IMR-90 (cell line): Measurements from ENCODE around the gene PMS2. TPM values are rescaled to one million over a fixed set of nuclear protein-coding genes. Genes with fewer than 3 reads are reported as not detected.

Experiments used
- ATAC-seq: fragments of 200-7000 bp; cut with Tn5 transposase; 2 replicates; pipeline ENCODE4 v1.9.1; 2020; ENCODE audit warnings: low read depth, mild to moderate bottlenecking, moderate library complexity
- BruUV-seq: library from RNA; stranded (reverse); fragments of 400-500 nt; replicated peaks from 2 replicates; lab custom pipeline; 2021; lab: Mats Ljungman, UMichigan
- CTCF ChIA-PET: fragments of 300-600 bp; formaldehyde crosslinking; extraction: SDS; loops from one replicate; lab custom pipeline; 2021; ENCODE audit warnings: antibody characterized with exemption; lab: Yijun Ruan, JAX
- POLR2A ChIA-PET: fragments of 300-600 bp; sonication (Branson Sonifier 250); formaldehyde crosslinking; loops from one replicate; lab custom pipeline; 2022; ENCODE audit warnings: antibody characterized with exemption; ENCODE audit not compliant: unreplicated experiment; lab: Charles Lee
- DNase-seq: peaks from one replicate; pipeline ENCODE4 v3.0.0; 2013
- H2AFZ ChIP-seq: replicated peaks from 2 replicates; pipeline ENCODE3; 2013; ENCODE audit warnings: low read length, mild to moderate bottlenecking; ENCODE audit not compliant: poor library complexity
- H2AK5ac ChIP-seq: 2 replicates; pipeline ENCODE4 v1.6.1; 2013; ENCODE audit warnings: low read depth, low read length, inconsistent platforms
- H2AK9ac ChIP-seq: replicated peaks from 2 replicates; pipeline ENCODE3; 2013; ENCODE audit warnings: mild to moderate bottlenecking, low read depth, low read length, moderate library complexity; ENCODE audit not compliant: poor library complexity
- H2BK120ac ChIP-seq: 2 replicates; pipeline ENCODE4 v1.6.1; 2013; ENCODE audit warnings: low read depth, low read length, inconsistent platforms
- H2BK15ac ChIP-seq: 3 replicates; pipeline ENCODE4 v1.6.1; 2013; ENCODE audit warnings: low read depth, low read length, inconsistent platforms
- H2BK20ac ChIP-seq: 2 replicates; pipeline ENCODE4 v1.6.1; 2013; ENCODE audit warnings: low read depth, mild to moderate bottlenecking, inconsistent platforms, low read length, moderate library complexity
- H2BK5ac ChIP-seq: 2 replicates; pipeline ENCODE4 v1.6.1; 2013; ENCODE audit warnings: mild to moderate bottlenecking, low read depth, low read length, inconsistent platforms; ENCODE audit not compliant: poor library complexity, severe bottlenecking
- H3K14ac ChIP-seq: replicated peaks from 2 replicates; pipeline ENCODE4 v1.6.1; 2013; ENCODE audit warnings: low read depth, low read length, inconsistent platforms
- H3K18ac ChIP-seq: 2 replicates; pipeline ENCODE4 v1.6.1; 2013; ENCODE audit warnings: low read depth, low read length, control low read depth
- H3K23ac ChIP-seq: 2 replicates; pipeline ENCODE4 v1.6.1; 2013; ENCODE audit warnings: low read depth, low read length, inconsistent platforms
- H3K27ac ChIP-seq: 2 replicates; pipeline ENCODE4 v1.5.1; 2013; ENCODE audit warnings: mild to moderate bottlenecking, control low read depth, low read length; ENCODE audit not compliant: insufficient read depth
- H3K27me3 ChIP-seq: 2 replicates; pipeline ENCODE4 v1.6.1; 2013; ENCODE audit warnings: low read length; ENCODE audit not compliant: control insufficient read depth, insufficient read depth
- H3K36me3 ChIP-seq: 2 replicates; pipeline ENCODE4 v1.6.1; 2013; ENCODE audit warnings: low read length, mixed read lengths; ENCODE audit not compliant: control insufficient read depth, insufficient read depth
- H3K4ac ChIP-seq: 2 replicates; pipeline ENCODE4 v1.6.1; 2013; ENCODE audit warnings: low read depth, low read length, inconsistent platforms
- H3K4me1 ChIP-seq: 2 replicates; pipeline ENCODE4 v1.6.1; 2013; ENCODE audit warnings: low read length, mixed read lengths; ENCODE audit not compliant: control insufficient read depth, insufficient read depth
- H3K4me2 ChIP-seq: 2 replicates; pipeline ENCODE4 v1.6.1; 2013; ENCODE audit warnings: low read depth, mild to moderate bottlenecking, control low read depth, low read length, moderate library complexity
- H3K4me3 ChIP-seq: 2 replicates; pipeline ENCODE4 v1.5.1; 2013; ENCODE audit warnings: low read depth, mild to moderate bottlenecking, control low read depth, low read length, moderate library complexity; ENCODE audit not compliant: insufficient read depth
- H3K56ac ChIP-seq: 2 replicates; pipeline ENCODE4 v1.6.1; 2013; ENCODE audit warnings: low read length, inconsistent platforms; ENCODE audit not compliant: insufficient read depth; ENCODE audit errors: extremely low read depth
- H3K79me1 ChIP-seq, 2 experiments: 2 replicates each; pipeline ENCODE4 v1.6.1; 2013; ENCODE audit warnings: low read length in 2 of 2, inconsistent platforms in 1 of 2, low read depth in 1 of 2
- H3K9ac ChIP-seq: 2 replicates; pipeline ENCODE4 v1.6.1; 2013; ENCODE audit warnings: low read depth, low read length, control low read depth
- H3K9me1 ChIP-seq: 2 replicates; pipeline ENCODE4 v1.6.1; 2013; ENCODE audit warnings: low read length, inconsistent platforms; ENCODE audit not compliant: insufficient read depth
- H3K9me3 ChIP-seq: 2 replicates; pipeline ENCODE4 v1.6.1; 2013; ENCODE audit warnings: low read length; ENCODE audit not compliant: control insufficient read depth, insufficient read depth
- H4K20me1 ChIP-seq: 2 replicates; pipeline ENCODE4 v1.6.1; 2013; ENCODE audit warnings: low read length, inconsistent platforms; ENCODE audit not compliant: insufficient read depth
- H4K5ac ChIP-seq: 2 replicates; pipeline ENCODE4 v1.6.1; 2013; ENCODE audit warnings: mild to moderate bottlenecking, low read depth, low read length, control low read depth
- H4K8ac ChIP-seq, 2 experiments: 2 replicates each; pipeline ENCODE4 v1.6.1; 2013; ENCODE audit warnings: low read depth in 2 of 2, low read length in 2 of 2, control low read depth in 1 of 2, inconsistent platforms in 1 of 2
- H4K91ac ChIP-seq: 2 replicates; pipeline ENCODE4 v1.6.1; 2013; ENCODE audit warnings: low read depth, low read length, inconsistent platforms; ENCODE audit not compliant: insufficient read depth
- BHLHE40 ChIP-seq: fragments of 150-350 bp; IDR thresholded peaks from 2 replicates; pipeline ENCODE4 v1.6.1; 2016; ENCODE audit warnings: mild to moderate bottlenecking, low read depth, low read length
- CEBPB ChIP-seq: IDR thresholded peaks from 2 replicates; pipeline ENCODE4 v1.6.1; 2012; ENCODE audit warnings: low read depth, low read length, improper control_type of control experiment
- CHD1 ChIP-seq: IDR thresholded peaks from 2 replicates; pipeline ENCODE4 v1.6.1; 2012; ENCODE audit warnings: low read depth, low read length, improper control_type of control experiment
- CTCF ChIP-seq: conservative IDR thresholded peaks from 2 replicates; pipeline ENCODE4 v1.5.1; 2012; ENCODE audit warnings: mild to moderate bottlenecking, low read depth, low read length, improper control_type of control experiment
- FOS ChIP-seq: fragments of 150-350 bp; IDR thresholded peaks from 2 replicates; pipeline ENCODE4 v1.6.1; 2016; ENCODE audit warnings: low read depth, low read length
- MAFK ChIP-seq: IDR thresholded peaks from 2 replicates; pipeline ENCODE4 v1.6.1; 2012; ENCODE audit warnings: low read depth, low read length, improper control_type of control experiment
- MAZ ChIP-seq: IDR thresholded peaks from 2 replicates; pipeline ENCODE4 v1.6.1; 2012; ENCODE audit warnings: low read depth, mild to moderate bottlenecking, low read length, improper control_type of control experiment, moderate library complexity, borderline replicate concordance
- MXI1 ChIP-seq: IDR thresholded peaks from 2 replicates; pipeline ENCODE4 v1.6.1; 2012; ENCODE audit warnings: low read depth, mild to moderate bottlenecking, low read length, moderate library complexity, borderline replicate concordance
- NFE2L2 ChIP-seq: fragments of 150-350 bp; IDR thresholded peaks from 2 replicates; pipeline ENCODE4 v1.6.1; 2016; ENCODE audit warnings: low read depth, mild to moderate bottlenecking, low read length
- POLR2A ChIP-seq: IDR thresholded peaks from 2 replicates; pipeline ENCODE4 v1.6.1; 2012; ENCODE audit warnings: mild to moderate bottlenecking, low read depth, low read length
- RAD21 ChIP-seq: IDR thresholded peaks from 2 replicates; pipeline ENCODE4 v1.6.1; 2012; ENCODE audit warnings: low read length, improper control_type of control experiment
- RCOR1 ChIP-seq: IDR thresholded peaks from 2 replicates; pipeline ENCODE4 v1.6.1; 2012; ENCODE audit warnings: mild to moderate bottlenecking, low read length, improper control_type of control experiment; ENCODE audit not compliant: insufficient replicate concordance
- RFX5 ChIP-seq: IDR thresholded peaks from 2 replicates; pipeline ENCODE4 v1.8.0; 2012; ENCODE audit warnings: low read depth, mild to moderate bottlenecking, low read length, moderate library complexity
- SMC3 ChIP-seq: fragments of 150-350 bp; IDR thresholded peaks from 2 replicates; pipeline ENCODE4 v1.6.1; 2016; ENCODE audit warnings: low read depth, mild to moderate bottlenecking, antibody characterized with exemption, low read length, moderate library complexity
- WGBS, 2 experiments: methylation state at CpG; one replicate each; pipeline versions ENCODE4 v1.1.5 to v1.1.7; 2013; ENCODE audit warnings: missing lambda C conversion rate in 2 of 2; ENCODE audit not compliant: insufficient read length in 1 of 2; ENCODE audit errors: extremely low coverage in 2 of 2; 5-methylcytosine and 5-hydroxymethylcytosine counted together
- dilution Hi-C: fragments of 300-500 bp; cut with HindIII; formaldehyde crosslinking; loops from one replicate; pipeline ENCODE4 v1.14.3; 2018; ENCODE audit warnings: low sequenced_read_pairs; ENCODE audit not compliant: unreplicated experiment
- in situ Hi-C: fragments of 300-500 bp; cut with MboI; formaldehyde crosslinking; loops from 3 replicates; pipeline ENCODE4 v1.14.3; 2019; ENCODE audit warnings: low sequenced_read_pairs, inconsistent platforms, mixed read lengths
- intact Hi-C: fragments of 100-400 bp; cut with micrococcal nuclease; formaldehyde crosslinking; loops from 2 replicates; pipeline ENCODE4 v1.10.0; 2022
- polyA plus RNA-seq, 3 experiments: library from polyadenylated mRNA; depleted of rRNA; stranded (reverse); fragments of >200 nt; gene quantifications; 2 replicates each; pipeline ENCODE4 v1.2.3, GENCODE V29; 2012; ENCODE audit warnings: low replicate concordance in 1 of 3
- total RNA-seq: library from RNA; depleted of rRNA; stranded (reverse); fragments of >200 nt; gene quantifications from 2 replicates; pipeline ENCODE4 v1.2.3, GENCODE V29; 2012
- TF ChIP-seq, protein P1 (sequence below): fragments of 150-350 bp; IDR thresholded peaks from 2 replicates; pipeline ENCODE4 v1.6.1; 2016; ENCODE audit warnings: low read depth, mild to moderate bottlenecking, low read length, moderate library complexity, borderline replicate concordance
- TF ChIP-seq, protein P2 (sequence below): fragments of 150-350 bp; IDR thresholded peaks from 2 replicates; pipeline ENCODE4 v1.6.1; 2017; ENCODE audit warnings: mild to moderate bottlenecking, antibody characterized with exemption, low read length, low read depth

PMS2 gene
- total and polyA plus RNA-seq, 2 of the 4 experiments (the other 2 are of a cell fraction): 6.8 to 14.3 TPM

GRCh38 chr7:6022707-6023106, 13.9 kb upstream of the PMS2 start:
- ATAC-seq (no peak), DNase-seq (no peak)
- Histone ChIP-seq H4K8ac (no peak overlapping the region), H2AK9ac (no peak overlapping the region), H3K9me1 (peaks cover 6% of the 10 kb centered on the region), H4K91ac (no peak overlapping the region), H3K27ac (no peak overlapping the region), H2AFZ (no peak overlapping the region), H3K9ac (no peak overlapping the region), H3K4me1 (no peaks in the 10 kb centered on the region), H2AK5ac (no peak overlapping the region), H2BK20ac (no peak overlapping the region), H2BK120ac (no peak overlapping the region), H3K9me3 (no peaks in the 10 kb centered on the region), H3K79me1 (peaks cover 4 to 23% of the 10 kb centered on the region in 2 experiments), H4K20me1 (no peaks in the 10 kb centered on the region), H3K27me3 (no peaks in the 10 kb centered on the region), H3K4me2 (no peak overlapping the region), H3K36me3 (peaks cover 72% of the 10 kb centered on the region), H3K4me3 (no peak overlapping the region), H3K18ac (no peak overlapping the region), H2BK5ac (no peak overlapping the region), H4K5ac (no peak overlapping the region), H3K14ac (no peak overlapping the region), H3K23ac (no peak overlapping the region), H3K56ac (no peak overlapping the region), H2BK15ac (no peak overlapping the region), H3K4ac (no peak overlapping the region)
- dilution Hi-C loops (no loop called here), in situ Hi-C loops (no loop called here), intact Hi-C loops (loop anchor here (2.0 kb wide), 1 partner anchor 16 kb away; no protein-coding TSS in a partner anchor)
- ChIA-PET CTCF (interaction anchor here (1.6 kb wide), 1 partner anchor 10 kb away, joined by 5 read pairs; no protein-coding TSS in a partner anchor), POLR2A (no interaction called here)
- WGBS, 2 experiments: no CpG with 5 or more reads among the region's 3 CpGs
- no TSS peak for BruUV-seq
- TF ChIP-seq FOS (no peak), CTCF (no peak), CEBPB (no peak), RAD21 (no peak), CHD1 (no peak), POLR2A (no peak), MXI1 (no peak), RFX5 (no peak), MAFK (no peak), NFE2L2 (no peak), RCOR1 (no peak), MAZ (no peak), BHLHE40 (no peak), SMC3 (no peak)
- TF ChIP-seq, protein P1, sequence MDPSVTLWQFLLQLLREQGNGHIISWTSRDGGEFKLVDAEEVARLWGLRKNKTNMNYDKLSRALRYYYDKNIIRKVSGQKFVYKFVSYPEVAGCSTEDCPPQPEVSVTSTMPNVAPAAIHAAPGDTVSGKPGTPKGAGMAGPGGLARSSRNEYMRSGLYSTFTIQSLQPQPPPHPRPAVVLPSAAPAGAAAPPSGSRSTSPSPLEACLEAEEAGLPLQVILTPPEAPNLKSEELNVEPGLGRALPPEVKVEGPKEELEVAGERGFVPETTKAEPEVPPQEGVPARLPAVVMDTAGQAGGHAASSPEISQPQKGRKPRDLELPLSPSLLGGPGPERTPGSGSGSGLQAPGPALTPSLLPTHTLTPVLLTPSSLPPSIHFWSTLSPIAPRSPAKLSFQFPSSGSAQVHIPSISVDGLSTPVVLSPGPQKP: no peak
- TF ChIP-seq, protein P2, sequence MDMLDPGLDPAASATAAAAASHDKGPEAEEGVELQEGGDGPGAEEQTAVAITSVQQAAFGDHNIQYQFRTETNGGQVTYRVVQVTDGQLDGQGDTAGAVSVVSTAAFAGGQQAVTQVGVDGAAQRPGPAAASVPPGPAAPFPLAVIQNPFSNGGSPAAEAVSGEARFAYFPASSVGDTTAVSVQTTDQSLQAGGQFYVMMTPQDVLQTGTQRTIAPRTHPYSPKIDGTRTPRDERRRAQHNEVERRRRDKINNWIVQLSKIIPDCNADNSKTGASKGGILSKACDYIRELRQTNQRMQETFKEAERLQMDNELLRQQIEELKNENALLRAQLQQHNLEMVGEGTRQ: no peak
